Lower lobe of right lung (tissue), 2 donors: ENCODE measurements around the gene ARHGEF28. TPM values are rescaled to one million over a fixed set of nuclear protein-coding genes. Genes with fewer than 3 reads are reported as not detected.

ENCODE experiments used
- ATAC-seq, 2 donors: fragments of 200-7000 bp; cut with Tn5 transposase; one replicate each; pipeline ENCODE4 v1.9.1; 2020 to 2022; ENCODE audit warnings: mild to moderate bottlenecking in 2 of 2, moderate library complexity in 2 of 2
- DNase-seq: peaks from one replicate; pipeline ENCODE4 v3.0.0-alpha.2; 2020
- H3K27ac ChIP-seq: fragments of 200-600 bp; one replicate; pipeline ENCODE4 v1.8.0; 2022
- H3K27me3 ChIP-seq: fragments of 200-600 bp; one replicate; pipeline ENCODE4 v1.8.0; 2022; ENCODE audit warnings: low read depth
- H3K36me3 ChIP-seq: fragments of 200-600 bp; one replicate; pipeline ENCODE4 v1.8.0; 2022; ENCODE audit warnings: mild to moderate bottlenecking
- H3K4me1 ChIP-seq: fragments of 200-600 bp; one replicate; pipeline ENCODE4 v1.8.0; 2022
- H3K4me3 ChIP-seq: fragments of 200-600 bp; one replicate; pipeline ENCODE4 v1.8.0; 2022; ENCODE audit warnings: mild to moderate bottlenecking
- H3K9me3 ChIP-seq: fragments of 200-600 bp; one replicate; pipeline ENCODE4 v1.8.0; 2022
- CTCF ChIP-seq: fragments of 200-600 bp; IDR thresholded peaks from one replicate; pipeline ENCODE4 v1.8.0; 2022; ENCODE audit warnings: antibody characterized with exemption, mild to moderate bottlenecking
- intact Hi-C: fragments of 100-400 bp; cut with DNase I; formaldehyde crosslinking; loops from one replicate; pipeline ENCODE4 v1.11.0; 2022
- total RNA-seq: library from RNA; stranded (reverse); fragmentation: NEBNext Ultra II Directional; extraction: Animal tissue kit (Norgen Biotek cat#: 25700); gene quantifications from one replicate; pipeline ENCODE4 v1.2.1, GENCODE V29; 2021
- donor health status: DM: no; HTN: yes; CAD: no; lungs with severe emphysema.

Gene ARHGEF28
- total RNA-seq, 1 donor from 2014 or later = 30.4 TPM

GRCh38 chr5:73917891-73918290 lies 291.9 kb downstream of the ARHGEF28 start:
- no peaks in the 10 kb centered on the region for H3K27me3 ChIP-seq
- no peak overlapping the region for H3K27ac ChIP-seq
- H3K9me3 ChIP-seq = no peaks in the 10 kb centered on the region
- H3K36me3 ChIP-seq = no peaks in the 10 kb centered on the region
- H3K4me1 ChIP-seq = peaks cover 26% of the 10 kb centered on the region
- TF ChIP-seq CTCF = no peak
- no peak overlapping the region for H3K4me3 ChIP-seq
- ATAC-seq = no peak
- intact Hi-C loops = no loop called here
- no peak for DNase-seq

GRCh38 chr5:73918791-73919221 lies 292.8 kb downstream of the ARHGEF28 start:
- Histone ChIP-seq H3K4me1 (peaks cover 26% of the 10 kb centered on the region), H3K36me3 (no peaks in the 10 kb centered on the region), H3K27me3 (no peaks in the 10 kb centered on the region), H3K27ac (no peak overlapping the region), H3K4me3 (no peak overlapping the region), H3K9me3 (no peaks in the 10 kb centered on the region)
- DNase-seq = no peak
- ATAC-seq = no peak
- no peak for TF ChIP-seq CTCF
- intact Hi-C loops = no loop called here

- Histone ChIP-seq H3K27me3 (no peaks in the 10 kb centered on the region), H3K4me3 (no peak overlapping the region), H3K27ac (no peak overlapping the region), H3K36me3 (no peaks in the 10 kb centered on the region), H3K4me1 (peaks cover 26% of the 10 kb centered on the region), H3K9me3 (no peaks in the 10 kb centered on the region)
- ATAC-seq = no peak
- TF ChIP-seq CTCF = no peak
- intact Hi-C loops = no loop called here
- DNase-seq = no peak
Measured at GRCh38 chr5:73921741-73922140, 295.7 kb downstream of the ARHGEF28 start.

- Histone ChIP-seq H3K27ac (no peak overlapping the region), H3K9me3 (no peaks in the 10 kb centered on the region), H3K4me1 (peaks cover 24% of the 10 kb centered on the region), H3K36me3 (no peaks in the 10 kb centered on the region), H3K4me3 (no peak overlapping the region), H3K27me3 (no peaks in the 10 kb centered on the region)
- ATAC-seq (no peak), DNase-seq (no peak)
- no peak for TF ChIP-seq CTCF
- intact Hi-C loops = no loop called here
Measured at GRCh38 chr5:73922224-73922623, 296.2 kb downstream of the ARHGEF28 start.

- Histone ChIP-seq H3K9me3 (no peaks in the 10 kb centered on the region), H3K27me3 (no peaks in the 10 kb centered on the region), H3K36me3 (no peaks in the 10 kb centered on the region), H3K4me1 (peaks cover 16% of the 10 kb centered on the region), H3K27ac (no peak overlapping the region), H3K4me3 (no peak overlapping the region)
- intact Hi-C loops = no loop called here
- no peak for TF ChIP-seq CTCF
- no peak for DNase-seq
- ATAC-seq = no peak
Measured at GRCh38 chr5:73922875-73923557, 297.0 kb downstream of the ARHGEF28 start.
